Uterus (tissue), 2 donors: Measurements from ENCODE around the gene FBXO31.

ENCODE experiments used
- POLR2A ChIP-seq, 2 donors: fragments of 450-650 bp; IDR thresholded peaks; one replicate each; pipeline ENCODE4 v1.6.1; 2016; ENCODE audit warnings: antibody characterized with exemption in 2 of 2, mild to moderate bottlenecking in 1 of 2, moderate library complexity in 1 of 2
- TF ChIP-seq, protein P1 (sequence below), 4 experiments: fragments of 200-600 bp in 2 of 4; fragments of 450-650 bp in 2 of 4; sonication (generic) in 2 of 4; IDR thresholded peaks; one replicate each; pipeline ENCODE4 v1.5.1; 2016 to 2019; ENCODE audit warnings: antibody characterized with exemption in 4 of 4, mild to moderate bottlenecking in 2 of 4, moderate library complexity in 1 of 4

- TF ChIP-seq, protein P1, sequence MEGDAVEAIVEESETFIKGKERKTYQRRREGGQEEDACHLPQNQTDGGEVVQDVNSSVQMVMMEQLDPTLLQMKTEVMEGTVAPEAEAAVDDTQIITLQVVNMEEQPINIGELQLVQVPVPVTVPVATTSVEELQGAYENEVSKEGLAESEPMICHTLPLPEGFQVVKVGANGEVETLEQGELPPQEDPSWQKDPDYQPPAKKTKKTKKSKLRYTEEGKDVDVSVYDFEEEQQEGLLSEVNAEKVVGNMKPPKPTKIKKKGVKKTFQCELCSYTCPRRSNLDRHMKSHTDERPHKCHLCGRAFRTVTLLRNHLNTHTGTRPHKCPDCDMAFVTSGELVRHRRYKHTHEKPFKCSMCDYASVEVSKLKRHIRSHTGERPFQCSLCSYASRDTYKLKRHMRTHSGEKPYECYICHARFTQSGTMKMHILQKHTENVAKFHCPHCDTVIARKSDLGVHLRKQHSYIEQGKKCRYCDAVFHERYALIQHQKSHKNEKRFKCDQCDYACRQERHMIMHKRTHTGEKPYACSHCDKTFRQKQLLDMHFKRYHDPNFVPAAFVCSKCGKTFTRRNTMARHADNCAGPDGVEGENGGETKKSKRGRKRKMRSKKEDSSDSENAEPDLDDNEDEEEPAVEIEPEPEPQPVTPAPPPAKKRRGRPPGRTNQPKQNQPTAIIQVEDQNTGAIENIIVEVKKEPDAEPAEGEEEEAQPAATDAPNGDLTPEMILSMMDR (IDR thresholded peaks at IDR 0.05) = no peak
- no peak for TF ChIP-seq POLR2A (IDR thresholded peaks at IDR 0.05)
Observed at GRCh38 chr16:87365021-87365713, 18.4 kb downstream of the FBXO31 start.
